Measurements from ENCODE around the gene MT1F. TPM values are rescaled to one million over a fixed set of nuclear protein-coding genes. Genes with fewer than 3 reads are reported as not detected.

The MT1F gene
- total and polyA plus RNA-seq, 9 of the 15 experiments (the other 6 are each of a cell fraction or from before 2014, with no cell fraction given): 0.18 to 0.68 (median 0.29) TPM; not detected in 5

- no peak for TF ChIP-seq ETV6 (IDR thresholded peaks at IDR 0.05; ENCODE audit: borderline replicate concordance in 1 of 2, low read depth in 2 of 2, low read length in 1 of 2)
- no peak for TF ChIP-seq ETV6 (CRISPR knock-in tag; IDR thresholded peaks at IDR 0.05; ENCODE audit: borderline replicate concordance)
- TF ChIP-seq, protein P1, sequence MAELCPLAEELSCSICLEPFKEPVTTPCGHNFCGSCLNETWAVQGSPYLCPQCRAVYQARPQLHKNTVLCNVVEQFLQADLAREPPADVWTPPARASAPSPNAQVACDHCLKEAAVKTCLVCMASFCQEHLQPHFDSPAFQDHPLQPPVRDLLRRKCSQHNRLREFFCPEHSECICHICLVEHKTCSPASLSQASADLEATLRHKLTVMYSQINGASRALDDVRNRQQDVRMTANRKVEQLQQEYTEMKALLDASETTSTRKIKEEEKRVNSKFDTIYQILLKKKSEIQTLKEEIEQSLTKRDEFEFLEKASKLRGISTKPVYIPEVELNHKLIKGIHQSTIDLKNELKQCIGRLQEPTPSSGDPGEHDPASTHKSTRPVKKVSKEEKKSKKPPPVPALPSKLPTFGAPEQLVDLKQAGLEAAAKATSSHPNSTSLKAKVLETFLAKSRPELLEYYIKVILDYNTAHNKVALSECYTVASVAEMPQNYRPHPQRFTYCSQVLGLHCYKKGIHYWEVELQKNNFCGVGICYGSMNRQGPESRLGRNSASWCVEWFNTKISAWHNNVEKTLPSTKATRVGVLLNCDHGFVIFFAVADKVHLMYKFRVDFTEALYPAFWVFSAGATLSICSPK (IDR thresholded peaks at IDR 0.05; ENCODE audit: borderline replicate concordance): no peak
These were observed 20.9 kb upstream of the MT1F start (continued) for GRCh38 chr16:56636616-56637413.

DNA sequence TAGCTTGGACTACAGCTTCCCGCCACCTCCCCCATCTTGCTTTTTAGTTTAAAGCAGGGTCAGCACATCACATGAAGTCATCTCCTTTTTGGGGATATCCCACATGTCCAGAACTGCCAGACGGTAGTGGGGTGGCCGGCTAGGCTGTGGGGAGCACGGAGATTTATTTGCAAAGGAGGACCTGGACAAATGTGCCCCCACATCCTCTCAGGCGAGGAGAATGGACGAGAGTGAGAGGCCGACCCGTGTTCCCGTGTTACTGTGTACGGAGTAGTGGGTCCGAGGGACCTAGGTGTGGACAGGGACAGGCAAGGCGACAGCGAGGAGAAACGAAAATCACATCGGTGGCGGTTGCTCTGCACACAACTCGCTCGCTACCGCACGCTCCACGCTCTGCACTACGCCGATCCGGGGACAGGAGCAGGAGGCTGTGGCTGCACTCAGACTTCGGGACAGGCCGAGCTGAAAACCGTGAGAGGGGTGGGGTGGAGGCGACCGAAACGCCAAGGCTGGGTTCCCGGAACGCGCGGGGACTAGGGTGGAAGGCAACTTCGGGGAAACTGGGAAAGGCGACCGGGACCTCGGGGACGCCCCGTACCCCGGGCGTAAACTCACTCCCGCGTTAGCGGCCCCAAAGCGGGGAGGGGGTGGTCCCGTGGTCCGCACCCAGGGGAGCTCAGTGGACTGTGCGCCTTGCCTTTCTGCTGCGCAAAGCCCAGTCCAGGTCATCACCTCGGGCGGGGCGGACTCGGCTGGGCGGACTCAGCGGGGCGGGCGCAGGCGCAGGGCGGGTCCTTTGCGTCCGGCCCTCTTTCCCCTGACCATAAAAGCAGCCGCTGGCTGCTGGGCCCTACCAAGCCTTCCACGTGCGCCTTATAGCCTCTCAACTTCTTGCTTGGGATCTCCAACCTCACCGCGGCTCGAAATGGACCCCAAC is 19.7 kb upstream of the MT1F start, which contains the start of gene MT1A:
Gene MT1A, plus strand, starts transcription at position 853 of the 937 bp plus-strand sequence. Its CDS starts 73 bp downstream, at position 926.
- no TSS peak for BruUV-seq (replicated peaks)

More for the DNA sequence above, 19.7 kb upstream of the MT1F start, which contains the start of gene MT1A:
- in situ Hi-C loops (cut with MboI): no loop called here
- peak; percentile 32 to 66 (median 59) for DNase-seq (ENCODE audit: extremely low read depth in 1 of 4, low spot score in 3 of 4)
- peak; percentile 83 for ATAC-seq
- Histone ChIP-seq H3K4me3 (no peak within 1 kb of the TSS), H3K27me3 (ENCODE audit: control insufficient read depth in 2 of 2, insufficient read depth in 2 of 2, low read length in 2 of 2) (peaks cover 39 to 69% of the 10 kb centered on the region in 2 experiments), H3K4me1 (replicated peaks in 1 of 2; ENCODE audit: control insufficient read depth in 2 of 2, insufficient read depth in 2 of 2, low read length in 2 of 2) (peaks cover 3 to 17% of the 10 kb centered on the region in 2 experiments; a peak in 3 of 5 replicates), H3K4me2 (ENCODE audit: insufficient read depth, low read length) (no peak within 1 kb of the TSS), H3K9me3 (replicated peaks; ENCODE audit: control insufficient read depth, insufficient read depth, low read depth, low read length) (no peaks in the 10 kb centered on the region), H3K9ac (ENCODE audit: insufficient read depth in 1 of 2, low read depth in 2 of 2, low read length in 2 of 2) (peak within 1 kb of the TSS in 1 of 2 experiments; percentile 26; a peak in 1 of 4 replicates), H3K36me3 (ENCODE audit: control insufficient read depth, insufficient read depth, low read length) (no peaks in the 10 kb centered on the region), H2AFZ (ENCODE audit: low read depth, low read length) (no peak within 1 kb of the TSS), H4K20me1 (replicated peaks; ENCODE audit: control insufficient read depth, insufficient read depth, low read length) (0 out of 2 replicates have a peak, but pooled peaks cover 4% of the 10 kb centered on the region), H3K27ac (ENCODE audit: extremely low read depth, low read depth, low read length) (no peak within 1 kb of the TSS), H3K9me1 (ENCODE audit: control insufficient read depth, insufficient read depth, low read length) (no peaks in the 10 kb centered on the region), H3K79me2 (ENCODE audit: control insufficient read depth, insufficient read depth, low read length) (no peaks in the 10 kb centered on the region)
- ChIA-PET POLR2A (no interaction called here), CTCF (ENCODE audit: low intra/inter-chr PET ratio) (no interaction called here)
- intact Hi-C loops (cut with micrococcal nuclease): no loop called here
- 5% methylated on average over 49 of the region's 68 CpGs for WGBS (ENCODE audit: insufficient coverage, low coverage, missing lambda C conversion rate)
- TF ChIP-seq EZH2 (IDR thresholded peaks at IDR 0.05; ENCODE audit: borderline replicate concordance, low read depth, low read length): 0 out of 2 replicates have a peak, but pooled peaks have one; percentile 20
- TF ChIP-seq IRF2 (CRISPR knock-in tag; IDR thresholded peaks at IDR 0.05): no peak
- TF ChIP-seq NRF1 (conservative IDR thresholded peaks at IDR 0.05 in 1 of 2, IDR thresholded peaks at IDR 0.05 in 1 of 2): peak; percentile 89 to 91
- FAIRE-seq: no peak
